SK-N-MC (cell line): ENCODE data around the gene GRK3.

ENCODE experiments used
- DNase-seq: peaks from one replicate; pipeline ENCODE4 v3.0.0-alpha.2; 2011; ENCODE audit warnings: low read depth, low spot score
- H3K27ac ChIP-seq: fragments of 200-600 bp; sonication (generic); 2 replicates; pipeline ENCODE4 v1.5.1; 2016; ENCODE audit warnings: mixed run types
- H3K36me3 ChIP-seq: fragments of 200-600 bp; sonication (generic); 2 replicates; pipeline ENCODE4 v1.6.1; 2017; ENCODE audit warnings: antibody characterized with exemption, low read length, mixed read lengths; ENCODE audit not compliant: insufficient read depth
- H3K4me3 ChIP-seq: fragments of 200-600 bp; sonication (generic); 2 replicates; pipeline ENCODE4 v1.5.1; 2016
- H3K9ac ChIP-seq: fragments of 200-600 bp; sonication (generic); 2 replicates; pipeline ENCODE4 v1.8.0; 2017; ENCODE audit warnings: mixed run types, mixed read lengths; ENCODE audit not compliant: insufficient read length
- H3K9me3 ChIP-seq: fragments of 200-600 bp; sonication (generic); 2 replicates; pipeline ENCODE4 v1.6.1; 2017; ENCODE audit warnings: low read depth, mild to moderate bottlenecking, antibody characterized with exemption, low read length, moderate library complexity, mixed read lengths
- EZH2 ChIP-seq: fragments of 200-600 bp; sonication (generic); IDR thresholded peaks from one replicate; pipeline ENCODE4 v1.6.1; 2017; ENCODE audit warnings: antibody characterized with exemption
- FOXP2 ChIP-seq: optimal IDR thresholded peaks from 2 replicates; pipeline ENCODE3; 2011; ENCODE audit warnings: mild to moderate bottlenecking, moderate library complexity; ENCODE audit not compliant: insufficient read depth; ENCODE audit errors: extremely low read length, control extremely low read depth
- POLR2AphosphoS5 ChIP-seq: IDR thresholded peaks from 2 replicates; pipeline ENCODE4 v1.6.1; 2012; ENCODE audit warnings: mild to moderate bottlenecking, low read depth, low read length, borderline replicate concordance

Gene GRK3

DNA sequence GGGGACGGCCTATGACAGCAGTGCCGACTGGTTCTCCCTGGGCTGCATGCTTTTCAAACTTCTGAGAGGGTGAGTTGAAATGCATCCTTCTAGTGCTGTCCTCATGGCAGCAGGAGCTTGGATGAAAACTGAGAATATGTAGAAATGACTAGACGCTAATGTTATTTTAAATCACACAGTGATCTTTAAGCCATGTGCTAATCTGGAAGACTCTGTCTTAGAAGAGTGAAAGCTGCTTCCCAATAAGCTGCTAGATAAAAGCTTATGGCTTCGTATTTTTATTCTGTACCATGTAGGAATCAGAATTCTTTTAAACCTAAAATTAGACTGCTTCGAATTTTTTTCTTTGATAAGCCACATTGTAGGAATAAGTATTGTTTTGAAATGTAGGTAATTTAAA, 130.7 kb downstream of the GRK3 start:
- Histone ChIP-seq H3K9ac (no peak overlapping the region), H3K36me3 (no peaks in the 10 kb centered on the region), H3K27ac (no peak overlapping the region), H3K4me3 (no peak overlapping the region), H3K9me3 (no peaks in the 10 kb centered on the region)
- DNase-seq = no peak
- no peak for TF ChIP-seq POLR2AphosphoS5
- TF ChIP-seq FOXP2 = no peak
- TF ChIP-seq EZH2 = no peak

DNA sequence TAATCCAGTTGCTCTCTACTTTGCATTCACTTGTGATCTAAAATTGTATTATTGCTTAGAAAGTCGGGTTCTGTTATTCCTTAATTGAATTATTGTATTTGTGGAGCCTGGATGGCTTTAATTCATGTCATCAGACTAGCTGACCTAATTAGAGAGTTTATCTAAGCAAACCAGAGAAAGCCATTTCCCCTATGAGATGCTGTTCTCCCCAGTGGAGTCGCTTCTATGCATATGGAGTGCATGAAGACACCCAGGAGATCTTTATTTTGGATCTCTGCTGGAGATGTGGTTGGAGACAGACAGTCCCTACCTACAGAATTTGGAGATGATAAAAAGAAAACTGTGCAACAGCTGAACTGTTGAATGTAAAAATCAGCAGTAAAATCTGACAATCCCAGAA, 132.3 kb downstream of the GRK3 start:
- Histone ChIP-seq H3K27ac (peak overlapping the region; percentile 64), H3K9ac (no peak overlapping the region), H3K4me3 (0 out of 2 replicates have a peak overlapping the region, but pooled peaks have one; percentile 2), H3K9me3 (no peaks in the 10 kb centered on the region), H3K36me3 (no peaks in the 10 kb centered on the region)
- no peak for DNase-seq
- TF ChIP-seq FOXP2 = no peak
- TF ChIP-seq EZH2 = no peak

DNA sequence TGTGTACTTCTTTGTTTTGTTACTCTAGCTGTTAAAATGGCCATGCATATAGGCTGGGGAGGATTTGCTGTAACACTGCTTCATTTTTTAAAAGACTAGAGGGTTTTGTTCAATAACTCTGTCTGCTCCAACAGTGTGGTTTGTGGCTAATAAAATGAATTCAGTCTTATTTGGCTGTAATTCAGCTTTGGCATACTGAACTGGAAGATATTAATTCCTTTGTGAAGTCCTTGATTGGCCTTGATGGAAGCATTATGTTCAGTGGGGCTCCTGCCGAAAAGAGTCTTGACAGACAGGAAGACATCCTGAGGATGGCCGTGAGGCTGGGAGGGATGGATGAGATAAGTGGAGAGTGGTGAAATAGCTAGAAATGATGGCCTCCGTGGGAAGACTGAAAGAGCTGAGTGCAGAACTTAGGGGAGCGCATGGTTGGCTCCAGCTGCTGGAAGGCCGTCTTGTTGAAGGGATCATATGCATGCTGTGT, 132.7 kb downstream of the GRK3 start:
- TF ChIP-seq POLR2AphosphoS5 (no peak), EZH2 (no peak), FOXP2 (no peak)
- Histone ChIP-seq H3K9me3 (no peaks in the 10 kb centered on the region), H3K36me3 (no peaks in the 10 kb centered on the region), H3K27ac (peak overlapping the region; percentile 64), H3K9ac (no peak overlapping the region), H3K4me3 (no peak overlapping the region)
- DNase-seq = no peak

DNA sequence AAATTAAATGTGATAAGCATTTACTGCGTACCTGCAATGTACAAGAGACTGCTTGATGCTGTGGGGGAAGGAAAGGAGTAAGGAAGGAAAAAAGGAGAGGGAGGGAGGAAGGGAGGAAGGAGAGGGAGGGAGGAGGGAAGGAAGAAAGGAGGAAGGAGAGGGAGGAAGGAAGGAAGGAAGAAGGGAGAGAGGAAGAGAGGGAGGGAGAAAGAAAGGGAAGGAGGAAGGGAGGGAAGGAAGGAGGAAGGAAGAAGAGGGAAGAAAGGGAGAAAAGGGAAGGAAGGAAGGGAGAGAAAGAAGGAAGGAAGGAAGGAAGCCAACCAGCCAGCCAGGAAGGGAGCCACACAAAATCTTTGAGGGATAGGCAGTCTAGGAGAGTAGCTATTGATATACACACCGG, 133.5 kb downstream of the GRK3 start:
- DNase-seq = no peak
- no peaks in the 10 kb centered on the region for H3K9me3 ChIP-seq
- no peaks in the 10 kb centered on the region for H3K36me3 ChIP-seq
- no peak overlapping the region for H3K27ac ChIP-seq
- no peak for TF ChIP-seq EZH2
- TF ChIP-seq FOXP2 = no peak
- no peak for TF ChIP-seq POLR2AphosphoS5
- H3K4me3 ChIP-seq = no peak overlapping the region
- no peak overlapping the region for H3K9ac ChIP-seq

GRCh38 chr22:25698461-25698860, 134.0 kb downstream of the GRK3 start:
- DNase-seq = no peak
- no peak overlapping the region for H3K27ac ChIP-seq
- H3K9me3 ChIP-seq = no peaks in the 10 kb centered on the region
- no peak overlapping the region for H3K4me3 ChIP-seq
- H3K36me3 ChIP-seq = no peaks in the 10 kb centered on the region
- no peak overlapping the region for H3K9ac ChIP-seq
- TF ChIP-seq POLR2AphosphoS5 = no peak
- no peak for TF ChIP-seq FOXP2
- no peak for TF ChIP-seq EZH2

- H3K9ac ChIP-seq = no peak overlapping the region
- no peaks in the 10 kb centered on the region for H3K9me3 ChIP-seq
- DNase-seq = no peak
- no peak for TF ChIP-seq FOXP2
- no peak for TF ChIP-seq POLR2AphosphoS5
- no peak for TF ChIP-seq EZH2
- H3K27ac ChIP-seq = no peak overlapping the region
- no peaks in the 10 kb centered on the region for H3K36me3 ChIP-seq
- H3K4me3 ChIP-seq = no peak overlapping the region
Observed at GRCh38 chr22:25698978-25699377, 134.5 kb downstream of the GRK3 start.

- no peak for DNase-seq
- TF ChIP-seq POLR2AphosphoS5 = no peak
- no peak for TF ChIP-seq EZH2
- TF ChIP-seq FOXP2 = no peak
- no peaks in the 10 kb centered on the region for H3K36me3 ChIP-seq
Observed at GRCh38 chr22:25701056-25701780, 136.7 kb downstream of the GRK3 start.

DNA sequence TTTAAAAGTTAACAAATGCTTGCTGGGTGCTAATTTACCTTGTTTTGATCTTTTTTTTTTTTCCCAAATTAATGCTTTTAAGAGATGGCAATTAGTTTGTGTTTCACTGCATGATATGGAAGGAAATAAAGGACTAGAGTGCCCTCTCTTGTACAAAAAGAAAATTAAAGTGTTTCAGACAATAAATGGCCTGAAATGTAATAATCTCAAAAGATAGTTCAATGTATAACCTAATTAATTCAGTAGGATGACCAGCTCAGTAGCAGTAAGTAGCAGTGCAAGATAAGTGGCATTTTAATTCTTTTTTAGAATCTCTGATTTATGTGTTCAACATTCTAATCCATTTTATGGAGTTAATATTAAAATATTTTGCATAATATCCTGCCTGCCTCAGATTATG, 137.6 kb downstream of the GRK3 start:
- no peaks in the 10 kb centered on the region for H3K36me3 ChIP-seq
- DNase-seq = no peak
- TF ChIP-seq FOXP2 = no peak
- no peak for TF ChIP-seq POLR2AphosphoS5
- no peak overlapping the region for H3K9ac ChIP-seq
- H3K9me3 ChIP-seq = no peaks in the 10 kb centered on the region
- no peak overlapping the region; the same call in 1 of the 2 replicates for H3K27ac ChIP-seq
- H3K4me3 ChIP-seq = peak overlapping the region; percentile 61

More at GRCh38 chr22:25701056-25701780, 136.7 kb downstream of the GRK3 start:
- Histone ChIP-seq H3K9ac (peak overlapping the region; percentile 32), H3K4me3 (peak overlapping the region; percentile 61), H3K27ac (peak overlapping the region; percentile 63), H3K9me3 (no peaks in the 10 kb centered on the region)
